GM12872 (cell line): ENCODE results near the gene PTCH2.

ENCODE experiments used
- TF ChIP-seq, protein P1 (sequence below): IDR thresholded peaks from 3 replicates; pipeline ENCODE4 v1.5.1; 2011; ENCODE audit warnings: low read depth, mild to moderate bottlenecking, low read length, moderate library complexity; ENCODE audit not compliant: insufficient read depth

PTCH2 gene

DNA sequence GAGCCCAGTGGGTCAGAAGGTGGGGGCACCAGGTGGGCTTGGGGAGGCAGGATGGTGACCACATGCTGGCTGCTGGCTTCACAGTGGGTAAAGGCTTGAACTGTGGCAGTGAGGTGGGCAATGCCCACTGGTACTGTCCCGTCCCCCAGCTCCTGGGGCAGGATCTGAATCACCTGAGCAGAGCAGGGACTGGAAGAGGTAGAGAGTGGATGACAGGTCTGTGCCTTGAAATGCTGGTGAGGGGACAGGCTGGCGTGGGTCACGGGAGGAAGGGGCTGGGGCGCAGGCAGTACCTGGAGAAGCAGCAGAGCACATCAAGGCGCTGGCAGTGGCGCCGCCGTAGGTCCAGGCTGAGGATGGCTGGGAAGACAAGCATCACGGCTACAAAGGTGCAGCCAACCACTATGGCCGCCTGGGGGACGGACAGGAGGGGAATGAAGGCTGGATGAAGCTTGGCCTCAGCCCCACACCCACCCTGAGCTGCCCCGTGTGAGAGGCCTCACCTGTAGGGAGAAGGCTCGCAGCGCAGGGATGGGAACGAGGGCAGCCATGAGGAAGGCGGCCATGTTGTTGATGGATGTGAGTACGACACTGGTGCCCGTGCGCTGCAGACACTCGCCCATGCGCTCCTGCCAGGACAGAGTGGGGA lies 14.9 kb downstream of the PTCH2 start:
- TF ChIP-seq, protein P1, sequence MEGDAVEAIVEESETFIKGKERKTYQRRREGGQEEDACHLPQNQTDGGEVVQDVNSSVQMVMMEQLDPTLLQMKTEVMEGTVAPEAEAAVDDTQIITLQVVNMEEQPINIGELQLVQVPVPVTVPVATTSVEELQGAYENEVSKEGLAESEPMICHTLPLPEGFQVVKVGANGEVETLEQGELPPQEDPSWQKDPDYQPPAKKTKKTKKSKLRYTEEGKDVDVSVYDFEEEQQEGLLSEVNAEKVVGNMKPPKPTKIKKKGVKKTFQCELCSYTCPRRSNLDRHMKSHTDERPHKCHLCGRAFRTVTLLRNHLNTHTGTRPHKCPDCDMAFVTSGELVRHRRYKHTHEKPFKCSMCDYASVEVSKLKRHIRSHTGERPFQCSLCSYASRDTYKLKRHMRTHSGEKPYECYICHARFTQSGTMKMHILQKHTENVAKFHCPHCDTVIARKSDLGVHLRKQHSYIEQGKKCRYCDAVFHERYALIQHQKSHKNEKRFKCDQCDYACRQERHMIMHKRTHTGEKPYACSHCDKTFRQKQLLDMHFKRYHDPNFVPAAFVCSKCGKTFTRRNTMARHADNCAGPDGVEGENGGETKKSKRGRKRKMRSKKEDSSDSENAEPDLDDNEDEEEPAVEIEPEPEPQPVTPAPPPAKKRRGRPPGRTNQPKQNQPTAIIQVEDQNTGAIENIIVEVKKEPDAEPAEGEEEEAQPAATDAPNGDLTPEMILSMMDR: no peak

DNA sequence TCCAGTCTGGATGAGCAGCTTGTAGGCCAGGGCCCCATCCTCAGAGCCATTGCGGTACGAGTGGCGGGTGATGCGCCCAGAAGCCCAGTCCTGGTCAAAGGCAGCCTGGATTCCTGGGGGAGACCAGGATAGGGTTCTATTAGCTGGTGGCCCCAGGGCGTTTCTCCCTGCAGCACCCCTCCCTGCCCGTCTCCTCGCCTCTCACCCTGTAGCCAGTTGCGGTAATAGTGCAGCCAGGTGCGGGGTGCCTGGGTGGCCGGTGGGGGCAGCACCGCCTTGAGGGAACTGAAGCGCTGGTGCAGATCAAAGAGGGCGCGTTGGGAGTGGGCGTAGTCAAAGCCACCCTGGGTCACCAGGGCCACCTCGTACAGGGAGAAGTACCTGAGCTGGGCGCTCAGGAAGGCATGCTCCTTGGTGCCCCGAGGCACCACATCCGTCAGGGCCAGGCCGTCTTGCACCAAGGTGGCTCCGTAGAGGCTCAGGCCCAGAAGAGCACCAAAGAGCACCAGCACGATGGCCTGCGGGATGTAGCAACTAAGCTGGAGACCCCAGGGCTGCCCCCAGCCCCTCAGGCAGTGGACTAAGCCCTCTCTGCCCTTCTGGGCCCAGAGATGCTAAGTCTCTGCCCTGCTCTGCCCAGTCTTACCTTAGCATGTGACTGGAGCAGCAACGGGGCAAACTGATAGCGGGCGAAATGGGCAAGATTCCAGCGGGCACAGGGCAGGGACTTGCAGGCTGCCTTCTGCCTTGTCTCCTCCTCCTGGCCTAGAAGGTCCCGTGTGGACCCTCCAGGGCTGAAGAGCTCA lies 15.7 kb downstream of the PTCH2 start:
- TF ChIP-seq, protein P1: peak; percentile 28; the same call in 1 of the 3 replicates

DNA sequence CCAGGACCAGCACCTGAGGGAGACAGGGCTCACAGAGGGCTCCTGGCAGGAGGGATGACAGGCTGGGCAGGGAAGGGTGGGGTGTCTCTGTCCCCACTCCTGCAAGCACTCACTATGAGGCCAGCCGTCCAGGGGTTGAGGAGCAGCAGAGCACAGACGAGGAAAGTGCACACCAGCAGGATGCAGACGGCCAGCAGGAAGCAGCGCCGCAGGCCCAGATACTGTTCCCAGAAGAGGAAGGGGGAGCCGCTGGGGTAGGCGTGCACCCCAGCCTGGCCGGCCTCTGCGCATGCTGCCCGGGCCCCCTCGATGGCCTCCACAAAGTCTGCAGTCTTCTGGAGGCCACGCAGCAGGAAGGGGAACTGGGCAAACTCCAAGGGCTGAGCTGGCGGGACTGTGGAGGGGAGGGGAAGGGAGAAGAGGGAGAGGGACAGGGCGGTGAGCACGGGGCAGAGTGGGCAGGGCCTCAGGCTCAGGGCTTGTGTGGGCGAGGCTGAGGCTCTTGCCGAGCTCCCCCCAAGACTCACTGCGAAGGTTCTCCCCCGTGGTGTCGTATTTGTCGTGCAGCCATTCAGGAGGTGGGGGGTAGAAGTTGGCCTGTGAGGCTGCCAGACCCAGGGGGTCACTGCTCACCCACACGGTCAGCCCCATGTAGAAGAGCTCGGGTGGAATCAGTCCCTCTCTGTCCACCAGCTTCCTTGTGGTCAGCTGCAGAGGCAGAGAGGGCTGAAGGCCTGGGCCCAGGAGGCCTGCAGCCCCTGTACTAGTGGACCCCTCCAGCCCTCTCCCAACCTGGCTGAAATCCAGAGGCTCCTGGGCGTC lies 16.5 kb downstream of the PTCH2 start:
- TF ChIP-seq, protein P1: no peak

DNA sequence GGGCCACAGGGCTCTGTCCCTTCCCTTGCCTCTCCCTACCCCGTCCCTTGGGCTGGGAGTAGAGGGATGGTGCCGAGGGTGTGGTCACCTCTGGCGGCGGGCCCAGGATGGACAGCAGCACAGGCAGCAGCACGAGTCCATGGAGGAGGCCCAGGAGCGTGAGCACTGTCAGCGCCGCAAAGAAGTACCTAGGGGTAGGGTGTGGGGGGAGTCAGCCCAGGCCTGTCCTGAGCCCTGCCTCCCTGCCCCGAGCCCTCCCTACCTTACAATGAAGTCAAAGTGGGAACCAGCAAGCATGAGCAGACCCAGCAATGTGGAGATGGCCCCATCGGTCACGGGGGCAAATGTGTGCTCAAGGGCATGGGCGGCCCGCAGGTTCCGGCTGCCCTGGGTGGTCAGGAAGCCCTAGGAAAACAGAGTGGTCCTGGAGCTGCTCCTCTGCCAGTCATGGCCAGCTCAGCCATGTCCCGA lies 20.0 kb downstream of the PTCH2 start:
- TF ChIP-seq, protein P1: no peak

DNA sequence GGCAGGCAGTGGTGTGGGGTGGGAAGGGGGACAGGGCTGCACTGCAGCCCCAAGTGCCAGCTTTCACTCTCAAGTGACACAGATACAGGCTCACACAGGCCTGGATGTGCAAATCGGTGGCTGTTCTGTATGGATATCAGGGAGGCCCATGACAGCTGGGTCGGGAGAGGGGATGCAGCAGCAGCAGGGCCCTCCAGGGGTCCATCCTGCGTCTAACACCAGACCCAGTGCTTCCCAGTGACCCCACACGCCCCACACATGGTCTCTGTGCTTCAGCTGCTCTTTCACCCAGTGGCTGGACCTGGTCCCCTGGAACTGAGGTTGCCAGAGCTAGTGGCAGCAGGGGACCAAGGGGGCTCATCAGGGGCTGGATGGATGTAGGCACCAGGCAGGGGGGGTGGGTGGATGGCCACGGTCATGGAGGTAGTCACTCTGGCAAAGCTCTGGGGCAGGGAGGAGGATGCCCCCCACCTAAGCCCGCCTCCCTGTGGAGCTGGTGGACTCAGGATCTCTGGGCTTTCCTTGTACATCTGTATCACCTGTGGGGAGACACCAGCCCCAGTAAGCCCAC lies 20.8 kb downstream of the PTCH2 start:
- TF ChIP-seq, protein P1: no peak

DNA sequence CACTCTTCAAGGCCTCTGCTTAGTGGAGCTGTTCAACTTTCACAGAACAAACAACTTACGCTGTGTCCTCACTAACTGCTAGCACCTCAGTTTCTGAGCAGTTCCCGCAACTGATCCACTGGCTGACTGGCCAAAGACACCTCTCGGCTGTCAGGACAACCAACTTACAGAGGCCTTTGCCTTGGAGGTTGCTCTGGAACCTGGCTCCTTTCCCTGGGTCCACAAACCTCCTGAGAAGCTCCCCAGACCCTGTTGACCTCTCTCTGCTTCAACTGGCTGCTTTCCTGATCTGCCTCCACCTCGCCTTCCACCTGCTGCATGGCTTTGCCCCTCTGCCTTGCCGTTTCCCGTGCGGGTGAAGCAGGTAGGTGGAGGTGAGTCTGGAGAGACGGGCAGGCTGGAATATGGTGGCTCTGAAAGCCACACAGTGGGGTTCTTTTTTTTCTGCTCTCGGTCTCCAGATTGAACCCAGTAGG lies 21.8 kb downstream of the PTCH2 start:
- TF ChIP-seq, protein P1: no peak
